Renal pelvis (tissue), 12 donors: ENCODE results near the gene BANF1. TPM values are rescaled to one million over a fixed set of nuclear protein-coding genes. Genes with fewer than 3 reads are reported as not detected.

ENCODE experiments used
- DNase-seq: peaks from one replicate; pipeline ENCODE4 v3.0.0-alpha.2; 2013
- long read RNA-seq, 16 experiments: transcript quantifications; one replicate each; lab custom pipeline, GENCODE V29; 2026
- polyA plus RNA-seq, 3 donors: library from polyadenylated mRNA; unstranded; fragments of 120-200 nt; gene quantifications; one replicate each; pipeline ENCODE4 v1.2.1, GENCODE V29; 2013; ENCODE audit not compliant: insufficient read length in 3 of 3

The BANF1 gene
- polyA plus RNA-seq = 100 to 1,000 TPM; 243 to 285 (median 271) TPM
- long read RNA-seq, donor 1, transcript BANF1-208 (3 exons, 1,135 nt) = minor isoform, 7 of 177 reads
- long read RNA-seq, donor 1, transcript BANF1-202 (3 exons, 946 nt) = minor isoform, 17 of 177 reads
- long read RNA-seq, donor 1, transcript BANF1-201 (3 exons, 1,155 nt) = major isoform, 137 of 177 reads
- long read RNA-seq, donor 1, partial matches to known transcripts = 14 of 177 reads
- long read RNA-seq, donor 1, other reads (novel, unspliced or antisense) = 0 of 177 reads
- long read RNA-seq, donor 2, transcript BANF1-202 (3 exons, 946 nt) = minor isoform, 16 of 224 reads
- long read RNA-seq, donor 2, transcript BANF1-201 (3 exons, 1,155 nt) = major isoform, 177 of 224 reads
- long read RNA-seq, donor 2, partial matches to known transcripts = 27 of 224 reads
- long read RNA-seq, donor 2, other reads (novel, unspliced or antisense) = 0 of 224 reads
- long read RNA-seq, donor 3, transcript BANF1-201 (3 exons, 1,155 nt) = major isoform, 143 of 189 reads
- long read RNA-seq, donor 3, transcript BANF1-202 (3 exons, 946 nt) = minor isoform, 17 of 189 reads
- long read RNA-seq, donor 3, transcript BANF1-208 (3 exons, 1,135 nt) = minor isoform, 5 of 189 reads
- long read RNA-seq, donor 3, partial matches to known transcripts = 16 of 189 reads
- long read RNA-seq, donor 3, other reads (novel, unspliced or antisense) = 5 of 189 reads
- long read RNA-seq, donor 4, transcript BANF1-202 (3 exons, 946 nt) = minor isoform, 13 of 253 reads
- long read RNA-seq, donor 4, transcript BANF1-203 (2 exons, 612 nt) = minor isoform, 5 of 253 reads
- long read RNA-seq, donor 4, transcript BANF1-208 (3 exons, 1,135 nt) = minor isoform, 5 of 253 reads
- long read RNA-seq, donor 4, transcript BANF1-201 (3 exons, 1,155 nt) = major isoform, 192 of 253 reads
- long read RNA-seq, donor 4, partial matches to known transcripts = 24 of 253 reads
- long read RNA-seq, donor 4, other reads (novel, unspliced or antisense) = 14 of 253 reads
- long read RNA-seq, donor 5, transcript BANF1-201 (3 exons, 1,155 nt) = major isoform, 76 of 112 reads
- long read RNA-seq, donor 5, transcript BANF1-202 (3 exons, 946 nt) = minor isoform, 12 of 112 reads
- long read RNA-seq, donor 5, partial matches to known transcripts = 20 of 112 reads
- long read RNA-seq, donor 5, other reads (novel, unspliced or antisense) = 0 of 112 reads
- long read RNA-seq, donor 6, transcript BANF1-201 (3 exons, 1,155 nt) = major isoform, 129 of 162 reads
- long read RNA-seq, donor 6, transcript BANF1-202 (3 exons, 946 nt) = minor isoform, 6 of 162 reads
- long read RNA-seq, donor 6, partial matches to known transcripts = 23 of 162 reads
- long read RNA-seq, donor 6, other reads (novel, unspliced or antisense) = 0 of 162 reads
- long read RNA-seq, donor 7, transcript BANF1-202 (3 exons, 946 nt) = minor isoform, 12 of 233 reads
- long read RNA-seq, donor 7, transcript BANF1-203 (2 exons, 612 nt) = minor isoform, 5 of 233 reads
- long read RNA-seq, donor 7, transcript BANF1-201 (3 exons, 1,155 nt) = major isoform, 168 of 233 reads
- long read RNA-seq, donor 7, partial matches to known transcripts = 43 of 233 reads
- long read RNA-seq, donor 7, other reads (novel, unspliced or antisense) = 5 of 233 reads
- long read RNA-seq, donor 8, transcript BANF1-202 (3 exons, 946 nt) = minor isoform, 8 of 119 reads
- long read RNA-seq, donor 8, transcript BANF1-201 (3 exons, 1,155 nt) = major isoform, 90 of 119 reads
- long read RNA-seq, donor 8, partial matches to known transcripts = 16 of 119 reads
- long read RNA-seq, donor 8, other reads (novel, unspliced or antisense) = 0 of 119 reads
- long read RNA-seq, donor 9, transcript BANF1-203 (2 exons, 612 nt) = minor isoform, 5 of 255 reads
- long read RNA-seq, donor 9, transcript BANF1-201 (3 exons, 1,155 nt) = major isoform, 192 of 255 reads
- long read RNA-seq, donor 9, transcript BANF1-202 (3 exons, 946 nt) = minor isoform, 23 of 255 reads
- long read RNA-seq, donor 9, transcript BANF1-208 (3 exons, 1,135 nt) = minor isoform, 5 of 255 reads
- long read RNA-seq, donor 9, partial matches to known transcripts = 24 of 255 reads
- long read RNA-seq, donor 9, other reads (novel, unspliced or antisense) = 6 of 255 reads
- long read RNA-seq, donor 10, transcript BANF1-201 (3 exons, 1,155 nt) = major isoform, 132 of 165 reads
- long read RNA-seq, donor 10, transcript BANF1-202 (3 exons, 946 nt) = minor isoform, 9 of 165 reads
- long read RNA-seq, donor 10, partial matches to known transcripts = 19 of 165 reads
- long read RNA-seq, donor 10, other reads (novel, unspliced or antisense) = 0 of 165 reads
- long read RNA-seq, donor 11, transcript BANF1-201 (3 exons, 1,155 nt) = major isoform, 96 of 134 reads
- long read RNA-seq, donor 11, transcript BANF1-202 (3 exons, 946 nt) = minor isoform, 7 of 134 reads
- long read RNA-seq, donor 11, partial matches to known transcripts = 31 of 134 reads
- long read RNA-seq, donor 11, other reads (novel, unspliced or antisense) = 0 of 134 reads
- long read RNA-seq, donor 12, transcript BANF1-201 (3 exons, 1,155 nt) = major isoform, 153 of 204 reads
- long read RNA-seq, donor 12, transcript BANF1-202 (3 exons, 946 nt) = minor isoform, 13 of 204 reads
- long read RNA-seq, donor 12, partial matches to known transcripts = 32 of 204 reads
- long read RNA-seq, donor 12, other reads (novel, unspliced or antisense) = 0 of 204 reads
- long read RNA-seq, donor 13, transcript BANF1-202 (3 exons, 946 nt) = minor isoform, 8 of 104 reads
- long read RNA-seq, donor 13, transcript BANF1-201 (3 exons, 1,155 nt) = major isoform, 80 of 104 reads
- long read RNA-seq, donor 13, partial matches to known transcripts = 14 of 104 reads
- long read RNA-seq, donor 13, other reads (novel, unspliced or antisense) = 0 of 104 reads
- long read RNA-seq, donor 14 = 0 reads
- long read RNA-seq, donor 15, transcript BANF1-201 (3 exons, 1,155 nt) = major isoform, 157 of 204 reads
- long read RNA-seq, donor 15, transcript BANF1-202 (3 exons, 946 nt) = minor isoform, 14 of 204 reads
- long read RNA-seq, donor 15, transcript BANF1-208 (3 exons, 1,135 nt) = minor isoform, 12 of 204 reads
- long read RNA-seq, donor 15, partial matches to known transcripts = 18 of 204 reads
- long read RNA-seq, donor 15, other reads (novel, unspliced or antisense) = 0 of 204 reads
- long read RNA-seq, donor 16, transcript BANF1-201 (3 exons, 1,155 nt) = major isoform, 199 of 272 reads
- long read RNA-seq, donor 16, transcript BANF1-202 (3 exons, 946 nt) = minor isoform, 15 of 272 reads
- long read RNA-seq, donor 16, partial matches to known transcripts = 47 of 272 reads
- long read RNA-seq, donor 16, other reads (novel, unspliced or antisense) = 6 of 272 reads

DNA sequence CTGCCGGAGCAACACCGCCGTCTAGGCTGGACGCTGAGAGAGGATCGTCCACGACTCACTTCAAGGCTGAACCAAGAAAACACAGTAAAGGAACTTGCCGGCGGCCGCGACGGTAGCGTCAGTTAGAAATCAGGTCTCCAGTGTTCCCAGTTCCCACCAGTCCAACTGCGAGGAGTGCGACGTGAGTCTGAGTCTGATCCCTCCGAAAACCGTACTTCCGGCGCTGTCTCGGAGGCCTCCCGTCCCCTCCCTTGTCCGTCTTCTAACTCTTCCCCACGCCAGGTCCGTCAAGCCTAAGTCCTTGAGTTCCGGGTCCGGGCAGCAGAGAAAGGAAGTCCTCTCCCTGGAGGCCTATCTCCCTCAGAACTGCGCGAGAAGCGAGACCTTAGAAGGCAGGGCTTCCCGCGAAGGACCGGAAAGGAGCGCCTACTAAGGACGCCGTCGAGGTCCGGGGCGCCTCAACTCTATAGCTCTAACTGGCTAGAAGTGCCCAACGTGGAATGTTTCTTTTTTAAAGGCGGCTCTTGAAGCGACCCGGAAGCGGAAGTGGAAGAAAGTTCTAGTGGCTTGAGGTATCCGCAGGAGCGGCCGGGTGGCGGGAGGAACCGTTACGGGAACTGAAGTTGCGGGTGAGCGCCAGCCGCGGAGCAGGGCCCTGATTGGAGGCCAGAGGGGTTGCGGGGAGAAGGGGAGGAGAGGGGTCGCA, at the start of gene BANF1, which contains the start of gene EIF1AD:
Gene BANF1 (plus strand): TSS at position 562 of the 706 bp plus-strand sequence. CDS start 748 bp downstream, outside the sequence.
Gene EIF1AD (minus strand): TSS at position 216 of the 706 bp plus-strand sequence. CDS start 1,768 bp downstream, outside the sequence.
- DNase-seq = peak; percentile 98

- no peak for DNase-seq
These were observed 48.8 kb upstream of the BANF1 start for GRCh38 chr11:65953471-65953870.

- DNase-seq = no peak
These were observed 47.5 kb upstream of the BANF1 start for GRCh38 chr11:65954771-65955170.

DNA sequence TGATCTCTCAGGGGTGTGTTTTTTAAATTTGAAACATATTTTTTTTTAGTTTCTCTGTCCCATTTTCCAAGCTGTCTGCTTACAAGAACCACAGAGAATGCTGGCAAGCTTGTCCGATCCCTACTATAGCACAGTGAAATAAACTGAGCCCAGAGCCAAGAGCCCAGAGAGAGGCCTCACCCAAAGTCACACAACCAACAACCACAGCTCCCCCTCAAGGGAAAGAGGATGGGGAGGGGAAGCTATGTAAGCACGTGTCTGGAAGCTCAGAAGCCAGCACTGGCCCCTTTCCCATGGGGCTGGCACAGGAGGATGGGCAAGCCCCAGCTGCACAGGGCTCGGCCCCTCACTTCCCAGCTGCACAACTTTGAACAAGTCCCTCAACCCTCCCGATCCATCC, 44.0 kb upstream of the BANF1 start:
- DNase-seq = no peak

DNA sequence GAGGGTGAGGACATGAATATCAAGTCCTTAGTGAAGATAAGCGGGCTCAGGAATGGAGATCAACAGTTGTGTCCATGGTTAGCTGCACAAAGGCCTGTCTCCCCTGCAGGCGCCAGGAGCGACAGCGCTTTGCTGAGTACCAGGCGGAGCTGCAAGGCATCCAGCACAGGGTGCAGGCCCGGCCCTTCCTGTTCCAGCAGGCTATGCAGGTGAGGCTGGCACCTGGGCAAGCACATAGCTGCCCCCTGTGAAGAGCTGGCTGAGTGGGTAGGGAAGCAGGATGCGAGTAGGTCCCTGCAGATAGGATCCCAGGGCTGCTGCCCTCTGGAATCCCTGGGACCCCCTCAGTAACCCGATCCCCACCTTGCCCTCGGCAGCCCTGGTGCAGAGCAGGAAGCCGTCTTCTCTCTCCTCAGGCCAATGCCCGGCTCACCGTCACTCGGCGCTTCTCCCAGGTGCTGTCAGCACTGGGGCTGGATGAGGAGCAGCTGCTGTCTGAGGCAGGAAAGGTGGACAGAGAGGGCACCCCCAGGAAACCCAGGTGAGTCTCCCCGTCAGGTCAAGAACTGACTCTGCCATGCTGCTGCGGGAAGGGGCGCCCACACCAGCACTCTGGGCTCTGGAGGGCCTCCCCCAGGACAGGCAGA, 43.4 kb upstream of the BANF1 start:
- DNase-seq = peak; percentile 7

- DNase-seq = no peak
These were observed 41.5 kb upstream of the BANF1 start for GRCh38 chr11:65960824-65961266.

DNA sequence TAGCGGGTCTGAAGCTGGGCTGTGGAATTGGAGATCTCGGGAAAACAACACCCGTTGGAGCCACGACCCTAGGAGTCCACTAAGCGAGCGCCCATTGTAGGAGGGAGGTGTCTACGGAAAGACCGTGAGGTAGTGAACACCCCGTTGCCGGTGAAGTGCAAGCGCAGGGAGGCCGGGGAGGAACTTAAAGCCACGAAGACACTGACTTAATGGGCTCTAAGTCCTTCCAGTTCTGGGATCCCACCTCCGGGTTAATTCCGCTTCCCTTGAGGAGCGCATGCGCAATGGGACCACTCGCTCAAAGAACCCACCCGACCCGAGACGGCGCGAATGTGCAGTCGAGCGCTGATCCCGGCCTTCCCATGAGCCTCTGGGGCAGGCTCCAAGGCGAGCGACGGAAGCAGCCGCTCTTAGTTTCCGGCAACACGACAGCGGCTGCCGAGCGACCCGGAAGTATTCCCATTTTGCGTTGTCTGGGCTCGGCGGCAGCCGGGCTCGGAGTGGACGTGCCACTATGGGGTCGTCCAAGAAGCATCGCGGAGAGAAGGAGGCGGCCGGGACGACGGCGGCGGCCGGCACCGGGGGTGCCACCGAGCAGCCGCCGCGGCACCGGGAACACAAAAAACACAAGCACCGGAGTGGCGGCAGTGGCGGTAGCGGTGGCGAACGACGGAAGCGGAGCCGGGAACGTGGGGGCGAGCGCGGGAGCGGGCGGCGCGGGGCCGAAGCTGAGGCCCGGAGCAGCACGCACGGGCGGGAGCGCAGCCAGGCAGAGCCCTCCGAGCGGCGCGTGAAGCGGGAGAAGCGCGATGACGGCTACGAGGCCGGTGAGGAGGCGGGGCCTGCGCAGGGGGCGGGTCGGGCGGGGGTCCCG, 40.8 kb upstream of the BANF1 start, which contains the start of gene SART1:
Gene SART1 (plus strand): TSS at position 468 of the 874 bp plus-strand sequence. CDS start 47 bp downstream, at position 515.
- peak; percentile 98 for DNase-seq

DNA sequence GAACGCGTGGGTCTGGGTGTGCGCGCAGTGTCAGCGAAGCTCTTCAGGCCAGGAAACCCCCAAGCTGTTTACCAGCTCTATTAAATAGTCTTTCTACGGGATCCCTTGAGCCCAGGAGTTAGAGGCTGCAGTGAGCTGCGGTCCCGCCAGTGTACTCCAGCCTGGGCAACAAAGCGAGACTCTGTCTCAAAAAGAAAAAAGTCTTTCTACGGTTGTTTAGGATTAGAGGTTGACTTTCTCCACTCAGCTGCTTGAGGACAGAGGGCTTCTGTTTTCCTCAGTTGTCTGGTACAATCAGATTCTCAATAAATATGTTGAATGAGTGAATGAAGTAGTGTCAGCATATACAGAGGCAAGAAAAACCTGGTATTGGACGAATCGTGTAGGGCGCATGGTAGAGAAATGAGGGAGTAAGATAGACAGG, 40.1 kb upstream of the BANF1 start:
- no peak for DNase-seq

DNA sequence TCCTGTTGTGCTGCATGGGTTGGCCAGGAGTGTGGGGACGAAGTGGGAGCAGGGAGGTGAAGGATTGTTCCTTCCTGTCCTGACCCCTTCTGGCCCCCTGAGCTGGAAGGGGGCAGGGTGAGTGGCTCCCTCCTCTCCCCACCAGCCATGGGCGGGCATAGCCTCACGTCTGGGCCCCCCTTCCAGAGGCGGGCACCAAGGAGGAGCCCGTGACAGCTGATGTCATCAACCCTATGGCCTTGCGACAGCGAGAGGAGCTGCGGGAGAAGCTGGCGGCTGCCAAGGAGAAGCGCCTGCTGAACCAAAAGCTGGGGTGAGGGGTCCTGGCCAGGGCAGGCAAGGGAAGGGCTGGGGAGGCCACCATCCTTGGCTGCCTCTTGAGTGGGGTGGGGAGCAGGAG, 37.4 kb upstream of the BANF1 start:
- no peak for DNase-seq

DNA sequence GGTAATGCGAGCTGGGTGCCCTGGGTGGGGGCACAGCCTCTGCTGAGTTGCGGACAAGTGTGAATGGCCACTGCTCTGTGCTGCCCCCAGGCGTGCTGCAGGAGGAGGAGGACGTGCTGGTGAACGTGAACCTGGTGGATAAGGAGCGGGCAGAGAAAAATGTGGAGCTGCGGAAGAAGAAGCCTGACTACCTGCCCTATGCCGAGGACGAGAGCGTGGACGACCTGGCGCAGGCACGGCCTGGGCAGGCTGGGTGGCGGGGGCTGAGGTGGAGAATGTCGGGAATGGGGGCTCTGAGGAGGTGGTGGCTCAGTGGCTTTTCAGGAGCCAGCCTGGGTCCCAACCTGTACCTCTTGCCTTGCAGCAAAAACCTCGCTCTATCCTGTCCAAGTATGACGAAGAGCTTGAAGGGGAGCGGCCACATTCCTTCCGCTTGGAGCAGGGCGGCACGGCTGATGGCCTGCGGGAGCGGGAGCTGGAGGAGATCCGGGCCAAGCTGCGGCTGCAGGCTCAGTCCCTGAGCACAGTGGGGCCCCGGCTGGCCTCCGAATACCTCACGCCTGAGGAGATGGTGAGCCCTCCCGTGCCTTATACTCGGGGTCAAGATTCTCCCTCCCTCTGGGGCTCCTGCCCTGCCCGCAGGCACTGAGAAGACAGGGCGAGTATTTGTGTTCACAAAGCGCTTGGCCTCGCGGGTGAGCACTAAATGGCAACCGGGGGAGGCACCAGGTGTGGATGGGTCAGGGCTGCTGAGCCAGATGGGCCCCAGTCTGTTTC, 36.1 kb upstream of the BANF1 start:
- DNase-seq = no peak

- no peak for DNase-seq
These were observed 34.9 kb upstream of the BANF1 start for GRCh38 chr11:65967329-65967934.

DNA sequence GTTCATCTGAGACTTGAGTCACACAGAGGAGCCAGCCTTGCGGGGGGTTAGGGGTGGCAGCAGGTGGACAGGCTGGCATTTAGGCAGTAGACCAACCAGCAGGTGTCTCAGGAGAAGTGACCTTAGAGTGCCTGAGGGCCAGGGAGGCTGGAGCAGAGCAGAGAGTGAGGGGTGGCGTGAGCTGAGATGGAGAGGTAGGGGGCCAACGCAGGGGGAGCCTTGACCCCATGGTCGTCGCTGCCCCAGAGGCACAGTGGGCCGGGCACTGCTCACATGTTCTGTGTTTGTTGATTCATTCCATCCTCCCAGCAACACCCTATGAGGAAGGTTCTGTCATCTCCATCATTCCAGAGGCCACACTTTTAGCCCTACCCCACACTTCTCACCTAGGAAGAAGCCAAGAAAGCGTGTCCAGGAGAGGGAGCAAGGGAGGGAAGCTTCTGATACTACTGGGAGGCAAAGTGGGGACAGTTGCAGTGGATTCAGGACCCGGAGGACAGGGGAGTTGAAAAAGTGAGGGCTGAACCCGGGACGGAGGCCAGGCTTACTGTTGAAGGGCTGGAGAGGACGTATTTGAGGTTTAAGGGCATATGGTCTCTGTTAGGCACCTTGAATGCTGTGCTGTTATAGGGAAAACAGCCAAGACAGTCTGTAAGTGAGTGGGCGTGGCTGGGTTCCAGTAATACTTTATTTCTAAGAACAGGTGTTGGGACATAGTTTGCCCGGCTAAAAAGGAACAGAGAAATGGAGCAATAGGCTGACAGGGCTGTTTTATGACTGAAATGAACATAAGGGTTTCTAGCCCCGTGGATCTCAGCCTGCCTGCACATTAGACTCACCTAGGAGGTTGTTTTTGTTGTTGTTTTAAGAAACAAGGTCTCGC, 33.5 kb upstream of the BANF1 start:
- no peak for DNase-seq
